SKM-1 (cell line): ENCODE data around the gene OR10J1.
"Not testable (repeated sequence)": the region's sequence is repeated elsewhere in the genome, so short reads cannot be mapped to it uniquely, and the experiment has no call there.

ENCODE experiments used
- DNase-seq: peaks from one replicate; lab custom pipeline; 2025; ENCODE audit not compliant: unreplicated experiment; lab: John Stamatoyannopoulos, UW

The OR10J1 gene, protein sequence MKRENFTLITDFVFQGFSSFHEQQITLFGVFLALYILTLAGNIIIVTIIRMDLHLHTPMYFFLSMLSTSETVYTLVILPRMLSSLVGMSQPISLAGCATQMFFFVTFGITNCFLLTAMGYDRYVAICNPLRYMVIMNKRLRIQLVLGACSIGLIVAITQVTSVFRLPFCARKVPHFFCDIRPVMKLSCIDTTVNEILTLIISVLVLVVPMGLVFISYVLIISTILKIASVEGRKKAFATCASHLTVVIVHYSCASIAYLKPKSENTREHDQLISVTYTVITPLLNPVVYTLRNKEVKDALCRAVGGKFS

DNA sequence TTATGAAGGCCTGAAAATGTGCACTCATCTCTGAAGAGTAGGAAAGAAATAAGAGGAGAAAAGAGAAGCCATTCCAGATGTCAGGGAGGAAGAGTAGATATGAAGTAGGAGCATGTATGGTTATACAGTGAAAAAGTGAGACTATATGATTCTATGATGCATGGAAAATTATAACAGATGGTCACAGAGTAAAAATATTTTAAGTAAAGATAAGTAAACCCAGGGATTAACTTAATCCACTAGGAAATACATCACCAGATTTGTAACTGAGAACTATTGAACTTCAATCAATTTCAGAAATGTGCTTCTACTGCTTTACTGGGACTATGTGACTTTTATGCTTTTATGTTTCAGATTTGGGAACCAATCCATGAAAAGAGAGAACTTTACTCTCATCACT, at the start of gene OR10J1:
Gene OR10J1 (plus strand): TSS at position 301 of the 400 bp plus-strand sequence. CDS start 70 bp downstream, at position 371.
- no peak for DNase-seq

DNA sequence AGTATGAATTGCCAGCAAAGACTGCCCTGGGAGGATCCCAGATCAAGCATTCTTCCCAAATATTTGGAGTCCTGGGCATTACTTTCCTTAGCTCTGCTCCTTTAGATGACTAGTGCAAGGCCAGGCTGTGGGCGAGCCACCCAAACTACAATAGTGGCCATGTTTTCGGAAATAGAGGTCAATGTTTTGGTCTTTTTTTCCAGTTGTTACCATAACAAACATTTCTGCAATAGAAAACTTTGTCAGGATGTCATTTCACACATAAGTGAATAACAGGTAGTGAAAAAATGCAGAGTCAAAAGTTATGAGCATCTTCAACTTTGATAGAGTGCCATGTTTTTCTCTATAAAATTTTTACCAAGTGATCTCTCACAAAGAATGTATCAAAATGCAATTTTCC, 32.7 kb upstream of the OR10J1 start:
- no peak for DNase-seq

DNA sequence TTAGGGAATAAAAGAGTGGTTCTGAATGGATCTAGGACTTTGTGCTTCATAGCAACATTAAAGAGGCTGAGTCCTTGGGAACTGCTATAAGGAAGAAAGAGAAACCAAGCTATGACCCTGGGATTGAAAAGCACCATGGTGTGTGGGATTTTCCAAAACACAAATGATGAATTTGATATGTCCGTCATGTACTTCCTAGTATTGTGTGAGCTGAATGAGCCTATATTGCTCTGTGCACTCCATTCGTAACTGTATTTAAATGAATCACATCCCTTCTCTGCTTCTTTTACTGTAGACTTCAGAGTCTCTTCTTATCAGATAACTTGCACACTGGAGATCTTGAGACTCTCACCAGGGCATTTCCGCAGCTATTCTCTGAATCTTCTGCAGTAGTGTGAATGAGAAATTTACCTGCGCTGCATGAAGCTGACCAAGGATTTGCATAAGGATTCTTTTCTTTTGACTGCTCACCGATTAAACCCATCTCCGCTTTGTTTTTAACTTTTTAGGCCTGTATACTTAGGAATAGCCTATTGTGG, 30.6 kb upstream of the OR10J1 start:
- no peak for DNase-seq

DNA sequence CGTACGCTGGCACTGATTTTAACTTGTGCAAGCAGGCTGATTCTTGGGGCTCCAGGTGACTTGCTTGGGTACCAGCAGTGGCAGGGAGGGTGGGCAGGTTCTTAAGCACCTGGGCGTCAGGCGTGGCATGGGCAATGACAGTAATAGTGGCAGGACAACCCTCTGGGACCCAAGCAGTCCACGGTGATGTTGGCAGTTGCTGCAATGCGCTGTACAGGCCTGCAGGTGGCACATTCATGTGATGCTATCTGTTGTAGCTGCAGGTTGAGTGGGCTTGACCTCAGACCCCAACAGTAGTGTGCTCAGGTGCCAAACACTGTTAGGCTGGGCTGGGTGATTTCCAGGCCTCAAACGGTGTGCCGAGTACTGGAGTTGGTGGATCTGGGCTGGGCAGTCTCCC, 17.7 kb upstream of the OR10J1 start:
- no peak for DNase-seq

DNA sequence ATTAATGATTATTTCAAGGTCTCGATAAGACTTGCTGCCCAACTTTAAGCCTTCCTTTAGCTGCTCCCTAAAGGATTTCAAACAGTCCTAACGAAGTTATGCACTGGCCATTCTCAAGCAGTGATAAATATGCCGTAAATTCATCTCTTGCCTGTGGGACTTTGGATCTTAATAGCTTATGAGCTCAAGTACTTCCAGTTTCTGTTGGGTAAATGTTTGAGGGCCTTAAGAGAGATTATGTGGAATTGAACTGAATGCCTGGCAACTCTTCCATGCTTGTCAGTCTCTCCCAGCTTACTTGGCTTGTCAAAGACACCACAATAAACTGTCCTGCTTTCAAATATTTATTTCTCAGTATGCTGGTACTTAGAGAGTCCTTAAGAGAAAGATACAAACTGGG, 11.0 kb upstream of the OR10J1 start:
- no peak for DNase-seq

DNA sequence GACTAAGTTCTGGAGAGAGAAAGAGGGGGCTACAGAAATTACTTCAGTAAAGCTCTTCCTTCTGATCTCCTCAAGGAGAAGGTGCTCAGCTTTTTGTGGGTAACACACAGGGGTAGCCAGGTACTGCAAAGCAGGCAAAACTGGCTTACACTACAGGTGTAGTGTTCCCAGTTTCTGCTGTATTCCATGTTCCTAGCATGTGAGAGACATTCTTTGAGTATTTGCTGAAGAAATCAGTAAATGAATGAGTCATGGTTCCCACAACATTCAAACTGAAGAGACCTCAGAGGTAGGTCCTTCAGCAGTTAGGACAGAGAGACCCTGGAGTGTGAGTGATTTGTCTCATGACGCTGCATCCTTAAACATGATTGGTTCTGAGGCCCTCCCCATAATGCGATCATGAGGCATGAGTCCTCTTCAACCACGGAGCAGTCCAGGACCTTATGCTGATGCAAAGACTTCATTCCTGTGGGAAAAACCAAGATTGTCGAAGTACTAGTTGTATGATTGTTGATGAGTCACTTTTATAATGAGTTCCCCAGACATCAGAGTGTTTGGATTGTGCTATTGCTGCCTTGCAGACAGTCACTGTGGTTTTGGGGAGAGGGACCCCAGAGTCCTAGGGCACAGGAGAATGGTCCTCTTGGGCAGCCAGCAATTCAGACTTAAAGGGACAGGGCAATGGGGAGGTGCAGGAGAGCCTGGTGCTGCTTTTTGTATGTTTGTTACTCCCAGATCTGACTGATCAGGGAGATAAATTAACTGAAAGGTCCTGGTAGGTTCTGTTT, 10.3 kb upstream of the OR10J1 start:
- DNase-seq, result no peak

DNA sequence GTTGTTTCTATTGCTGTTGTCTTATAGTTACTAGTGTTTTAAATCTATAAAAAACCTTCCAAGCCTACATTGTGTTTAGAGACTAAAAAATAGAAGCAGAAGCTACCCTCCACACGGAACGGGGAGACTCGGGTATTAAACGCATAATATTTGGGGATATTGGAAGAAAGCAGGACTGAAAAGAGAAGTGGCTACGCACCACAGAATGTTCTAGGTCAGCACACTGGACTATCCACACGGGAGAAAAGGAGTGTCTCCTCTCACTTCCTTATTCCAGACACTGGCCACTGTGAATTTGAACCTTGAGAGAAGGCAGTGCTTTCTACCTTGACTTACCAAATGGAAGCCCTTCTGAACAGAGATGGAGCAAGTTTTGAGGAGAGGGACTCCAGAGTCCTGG, 8.5 kb upstream of the OR10J1 start:
- no peak for DNase-seq

DNA sequence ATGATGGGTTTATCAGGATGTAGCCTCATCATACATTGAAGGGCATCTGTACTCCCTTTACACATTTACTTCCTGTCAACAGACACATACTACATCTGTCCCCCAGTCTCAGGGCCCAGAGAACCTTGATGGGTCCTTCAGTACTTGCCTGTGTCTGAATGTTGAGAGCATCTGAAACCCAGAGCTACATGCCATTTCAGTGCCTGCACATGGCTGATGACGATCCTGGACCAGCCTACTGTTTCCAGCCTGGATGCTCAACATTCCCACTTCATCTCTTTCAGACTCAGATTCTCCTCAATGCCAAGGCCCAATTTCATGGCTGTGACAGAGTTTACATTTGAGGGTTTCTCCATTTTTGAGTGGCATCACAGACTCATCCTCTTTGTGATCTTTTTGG, 7.6 kb upstream of the OR10J1 start, which contains the start of gene OR10J4:
Gene OR10J4 (plus strand): TSS at position 301 of the 400 bp plus-strand sequence.
- no peak for DNase-seq

DNA sequence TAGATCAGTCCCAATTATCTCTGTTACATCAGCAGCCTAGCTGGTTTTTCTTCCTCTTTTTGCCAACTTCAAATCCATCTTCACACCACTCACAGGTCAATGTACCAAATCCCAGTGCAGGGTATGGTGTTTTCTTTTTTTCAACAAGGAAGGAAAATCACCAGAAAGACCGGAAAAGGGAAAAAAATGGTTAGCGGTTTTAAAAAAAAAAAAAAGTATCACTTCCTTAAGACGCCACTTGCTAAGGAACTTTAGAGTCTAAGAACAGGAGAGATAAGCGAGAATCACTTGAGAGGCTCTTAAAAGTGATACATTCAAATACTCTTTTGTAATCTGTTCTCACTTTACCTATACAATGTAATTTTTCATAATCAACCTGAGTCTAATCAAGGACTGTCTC, 3.1 kb upstream of the OR10J1 start:
- no peak for DNase-seq

DNA sequence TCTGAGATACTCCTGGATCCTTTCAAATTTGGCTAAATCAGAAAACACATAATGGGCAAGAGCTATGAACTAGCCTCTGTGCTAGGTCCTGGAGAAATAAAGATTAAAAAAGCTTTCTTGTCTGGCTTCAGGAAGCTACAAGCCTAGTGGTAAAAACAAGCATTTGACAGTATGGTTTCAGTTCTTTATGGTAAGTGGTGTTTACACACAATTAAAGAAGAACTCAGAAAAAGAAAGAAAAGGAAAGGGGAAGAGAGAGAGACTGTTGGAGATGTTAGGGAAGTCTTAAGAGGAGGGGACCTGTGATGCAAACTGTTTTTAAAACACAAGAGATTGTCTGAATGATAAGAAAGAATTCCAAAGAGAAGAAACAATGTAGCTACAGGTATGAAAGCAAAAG, 1.8 kb downstream of the OR10J1 start:
- no peak for DNase-seq

DNA sequence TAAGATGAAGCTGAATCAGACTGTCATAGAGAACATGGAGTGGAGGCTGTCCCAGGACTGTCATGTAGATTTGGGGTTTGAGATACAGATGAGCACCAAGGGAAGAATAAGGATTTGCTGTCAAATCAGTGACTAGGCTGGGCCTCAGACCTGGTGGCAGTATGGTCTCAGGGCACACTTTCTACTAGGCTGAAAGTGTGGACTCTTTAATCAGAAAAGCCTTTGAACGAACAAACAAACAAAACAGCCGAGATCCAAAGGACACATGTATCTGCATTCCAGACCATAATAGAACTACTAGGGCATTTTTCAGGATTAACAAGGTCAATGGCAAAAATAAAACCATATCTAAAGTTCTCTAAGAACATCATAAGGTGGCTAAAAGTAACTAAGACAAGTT, 2.9 kb downstream of the OR10J1 start:
- DNase-seq, result no peak

DNA sequence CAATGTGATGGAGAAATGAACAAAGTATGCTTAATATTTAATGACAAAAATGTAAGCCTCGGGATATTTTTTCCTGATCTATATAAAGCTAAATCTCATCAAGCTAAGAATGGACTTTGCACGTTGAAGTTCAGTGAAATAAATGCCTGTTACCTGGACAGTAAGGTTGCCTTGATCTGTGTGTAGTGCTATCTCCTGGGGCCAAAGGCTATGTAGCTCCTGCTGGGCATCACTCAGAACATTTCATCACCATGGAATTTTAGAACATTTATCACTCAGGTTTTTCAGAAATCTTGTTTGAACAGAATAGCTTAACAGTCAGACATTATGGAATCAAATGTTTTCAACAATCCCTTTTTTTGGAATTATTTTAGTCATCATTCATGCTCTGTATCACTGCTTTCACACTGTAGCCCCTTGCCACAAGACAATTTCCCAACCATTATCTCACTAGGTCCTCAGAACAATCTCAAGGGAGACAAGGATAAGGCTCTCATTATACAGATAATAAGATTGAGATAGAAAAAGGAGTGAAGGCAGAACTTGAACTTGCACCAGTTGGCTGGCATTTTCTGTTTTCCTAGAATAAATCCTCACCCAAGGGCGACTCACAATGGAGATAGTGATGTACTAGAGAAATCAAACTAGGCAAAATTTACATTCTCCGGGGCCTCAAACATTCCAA, 3.7 kb downstream of the OR10J1 start:
- DNase-seq, result no peak

DNA sequence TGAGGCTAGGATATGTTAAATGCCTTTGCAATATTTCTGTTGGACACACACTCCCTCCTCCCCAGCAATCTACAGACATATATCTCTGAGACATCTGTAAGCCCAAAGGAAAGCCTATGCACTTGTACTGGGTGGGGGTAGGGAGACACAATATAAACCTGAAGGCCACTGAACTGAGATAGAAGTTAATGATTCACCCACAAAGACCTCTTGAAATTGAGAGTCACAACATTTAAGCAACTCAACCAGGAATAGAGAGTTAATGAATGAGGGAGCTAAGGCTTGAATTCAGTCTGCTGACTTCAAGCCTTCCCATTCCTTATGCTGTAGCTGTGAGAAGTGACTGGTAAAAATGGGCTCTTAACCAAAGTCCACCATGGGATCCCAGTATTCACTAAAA, 5.0 kb downstream of the OR10J1 start:
- DNase-seq, result no peak

DNA sequence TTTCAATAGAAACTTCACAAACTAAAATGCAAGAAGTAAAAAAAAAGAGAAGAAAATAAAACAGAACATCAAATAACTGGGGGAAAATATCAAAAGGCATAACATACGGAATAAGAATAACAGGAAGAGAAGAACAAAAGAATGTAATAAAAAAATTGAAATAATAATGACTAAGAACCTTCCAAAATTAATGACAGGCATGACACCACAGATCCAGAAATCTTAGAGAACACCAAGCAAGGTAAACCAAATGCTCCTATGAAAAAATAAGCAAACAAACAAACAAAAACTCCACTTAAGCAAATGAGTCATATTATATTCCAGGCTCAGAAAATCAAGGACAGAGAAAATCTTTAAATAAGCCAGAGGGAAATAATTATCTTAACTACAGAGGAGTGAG, 8.7 kb downstream of the OR10J1 start:
- DNase-seq, result no peak

DNA sequence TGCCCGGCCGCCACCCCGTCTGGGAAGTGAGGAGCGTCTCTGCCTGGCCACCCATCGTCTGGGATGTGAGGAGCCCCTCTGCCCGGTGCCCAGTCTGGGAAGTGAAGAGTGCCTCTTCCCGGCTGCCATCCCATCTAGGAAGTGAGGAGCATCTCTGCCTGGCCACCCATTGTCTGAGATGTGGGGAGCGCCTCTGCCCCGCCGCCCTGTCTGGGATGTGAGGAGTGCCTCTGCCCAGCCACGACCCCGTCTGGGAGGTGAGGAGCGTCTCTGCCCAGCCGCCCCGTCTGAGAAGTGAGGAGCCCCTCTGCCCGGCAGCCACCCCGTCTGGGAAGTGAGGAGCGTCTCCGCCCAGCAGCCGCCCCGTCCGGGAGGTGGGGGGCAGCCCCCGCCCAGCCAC, 10.1 kb downstream of the OR10J1 start:
- DNase-seq, result not testable (repeated sequence)

DNA sequence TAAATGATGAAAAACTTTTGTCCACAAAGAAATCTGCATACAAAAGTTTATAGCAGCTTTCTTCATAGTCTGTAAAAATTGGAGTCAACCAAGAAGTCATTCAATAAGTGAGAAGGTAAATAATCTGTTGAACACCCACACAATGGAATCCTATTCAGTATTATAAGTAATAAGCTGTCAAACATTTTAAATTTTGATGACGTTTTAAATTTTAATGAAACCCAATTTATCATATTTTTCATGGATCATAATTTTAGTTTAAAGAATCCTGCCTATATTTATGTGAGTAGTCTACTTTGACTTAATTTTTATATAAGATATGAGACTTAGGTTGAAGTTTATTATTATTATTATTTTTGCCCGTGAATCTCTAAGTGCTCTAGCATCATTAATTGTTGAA, 20.0 kb downstream of the OR10J1 start:
- DNase-seq, result no peak

DNA sequence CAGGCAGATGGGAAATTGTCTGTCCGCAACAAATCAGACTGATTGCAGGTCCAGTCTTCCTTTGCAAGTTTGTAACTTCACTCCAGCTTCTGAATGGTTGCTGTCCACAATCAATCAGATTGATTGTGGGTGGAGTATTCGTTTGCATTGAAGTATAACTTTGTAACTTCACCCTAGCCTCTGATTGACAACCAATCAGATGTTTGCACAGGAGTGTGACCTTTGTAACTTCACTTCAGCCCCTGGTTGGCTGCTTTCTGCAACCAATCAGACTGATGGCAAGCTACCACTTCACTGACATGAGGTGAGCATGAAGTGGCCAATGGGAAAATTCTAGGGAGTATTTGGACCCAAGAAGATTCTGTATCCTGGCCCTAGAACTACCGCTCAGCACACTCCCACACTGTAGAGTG, 25.7 kb downstream of the OR10J1 start:
- no peak for DNase-seq

DNA sequence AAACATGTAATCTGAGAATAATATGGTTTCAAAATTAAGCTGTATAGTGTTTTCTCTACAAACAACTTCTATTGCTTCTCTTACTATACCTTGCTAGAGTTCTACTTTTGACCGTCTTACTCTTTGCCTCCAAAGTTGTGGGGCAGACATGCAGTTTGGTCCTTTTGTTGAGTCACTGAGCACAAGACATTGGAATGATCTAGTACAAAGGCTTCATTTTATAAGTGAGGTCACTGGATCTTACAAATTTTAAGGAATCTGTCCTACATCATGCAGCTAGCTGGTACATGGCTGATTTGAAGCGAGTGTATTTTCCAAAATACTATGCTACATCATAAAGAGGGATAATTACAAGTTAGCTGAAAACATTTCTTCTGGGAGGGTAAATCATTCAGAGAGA, 28.8 kb downstream of the OR10J1 start:
- no peak for DNase-seq

DNA sequence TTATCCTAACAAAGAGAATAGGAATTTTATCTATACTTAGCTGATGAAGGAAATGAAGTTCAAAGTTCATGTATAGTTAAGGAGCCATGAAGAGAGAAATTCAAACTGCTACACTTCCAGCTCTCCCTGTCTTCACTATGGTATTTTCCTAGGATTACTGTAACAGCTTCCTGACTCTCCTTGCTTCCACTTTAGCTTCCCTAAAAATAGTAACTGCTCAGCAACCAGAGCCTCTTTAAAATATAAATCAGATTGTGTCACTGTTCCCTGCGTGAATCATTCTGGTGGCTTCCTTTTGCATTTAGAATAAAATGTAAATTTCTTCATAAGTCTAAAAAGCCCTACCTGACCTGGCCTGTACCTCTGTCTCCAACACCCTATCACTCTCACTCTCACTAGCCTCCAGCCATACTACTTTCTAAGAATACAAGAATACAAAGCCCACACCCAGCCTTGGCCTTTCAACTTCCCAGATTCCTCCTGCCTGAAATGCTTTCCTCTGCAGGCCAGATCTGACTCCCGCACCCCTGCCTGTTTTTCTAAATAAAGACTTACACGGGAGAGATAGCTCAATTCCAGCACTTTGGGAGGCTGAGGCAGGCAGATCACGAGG, 30.5 kb downstream of the OR10J1 start:
- no peak for DNase-seq

DNA sequence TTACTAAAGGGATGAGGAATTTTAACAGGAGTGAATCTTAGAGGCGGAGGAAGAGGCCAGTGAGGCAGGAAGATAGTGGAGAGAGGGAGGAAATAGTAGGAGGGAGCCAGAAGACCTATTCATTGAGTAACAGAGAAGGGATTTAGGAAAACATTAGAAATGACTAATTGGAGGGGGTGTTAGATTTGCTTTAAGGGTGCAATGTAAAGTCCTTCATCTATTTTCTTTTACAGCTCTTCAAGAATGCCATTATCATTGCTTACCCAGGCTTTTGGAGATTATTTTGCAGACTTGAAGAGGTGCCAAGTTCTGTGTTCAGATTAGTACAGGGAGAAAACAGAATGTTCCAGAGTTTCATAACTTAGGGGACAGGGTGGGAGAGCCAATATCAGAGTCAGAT, 33.8 kb downstream of the OR10J1 start:
- no peak for DNase-seq

DNA sequence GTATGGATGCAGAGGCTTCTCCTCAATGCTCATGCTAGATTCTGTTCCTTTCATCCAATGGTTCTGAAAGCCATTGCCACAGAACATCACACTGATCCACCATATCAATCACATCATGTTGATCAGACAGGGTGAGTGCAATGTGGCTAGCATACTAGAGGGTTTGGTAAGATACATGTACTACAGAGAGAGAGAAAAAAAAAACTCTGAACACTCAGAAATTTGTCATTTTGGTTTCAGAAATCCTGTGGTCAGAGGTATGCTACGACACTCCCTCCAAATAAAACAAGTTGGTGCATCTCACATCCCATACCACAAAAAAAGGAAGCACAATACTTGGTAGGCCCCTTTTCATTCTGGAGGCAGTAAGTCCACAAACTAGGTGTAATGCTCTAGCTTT, 35.4 kb downstream of the OR10J1 start:
- DNase-seq, result no peak
